ENCODE results near the gene RGMB. TPM values are rescaled to one million over a fixed set of nuclear protein-coding genes. Genes with fewer than 3 reads are reported as not detected.

The RGMB gene
- total RNA-seq, result 100 to 1,000 TPM in 1 of 4 donors, 10 to 100 TPM in 3; 39.0 to 125 (median 50.3) TPM

- H3K9me3 ChIP-seq, result no peaks in the 10 kb centered on the region
- peak within 1 kb of the TSS; percentile 71 to 84 (median 80) for H3K4me3 ChIP-seq
- no peaks in the 10 kb centered on the region for H3K36me3 ChIP-seq
- H3K27me3 ChIP-seq, result peaks cover 3% of the 10 kb centered on the region
- DNase-seq, result peak; percentile 98
- in situ Hi-C loops (cut with MboI; ENCODE audit: low pct_ligation_motif_present in 1 of 4, low pct_unique_long_range_greater_than_20kb in 1 of 4, low sequenced_read_pairs in 3 of 4), result loop anchor here in 2 of 4 donors (25.0 kb wide), 2 partner anchors 1236 to 1586 kb away; partner anchors contain the start of gene RIOK2 (in 1 of the 2)
- intact Hi-C loops (cut with DNase I; ENCODE audit: low total_unique reads), result no loop called here
- peak within 1 kb of the TSS; percentile 91 to 99 (median 98) for H3K27ac ChIP-seq
- TF ChIP-seq POLR2AphosphoS5 (IDR thresholded peaks at IDR 0.05), result peak; percentile 73 to 85 (median 75)
- TF ChIP-seq EP300 (IDR thresholded peaks at IDR 0.05; ENCODE audit: low read depth), result no peak
- peak; percentile 84 for TF ChIP-seq POLR2A (IDR thresholded peaks at IDR 0.05)
- no peak for TF ChIP-seq CTCF (IDR thresholded peaks at IDR 0.05)
- 1% methylated on average over 43 of the region's 84 CpGs; no CpG with 5 or more reads in 1 of the 2 donors for WGBS, 2 donors (ENCODE audit: low coverage in 1 of 2)
- H3K4me1 ChIP-seq, result peaks cover 0 to 64% (median 33%) of the 10 kb centered on the region in 4 donors
Measured at GRCh38 chr5:98773464-98774191, at the start of gene RGMB. Gene RGMB (plus strand): TSS chr5:98773663. CDS start chr5:98774071, 408 bp downstream.

GRCh38 chr5:98726258-98726657, 47.2 kb upstream of the RGMB start:
- H3K9me3 ChIP-seq, result no peaks in the 10 kb centered on the region
- H3K36me3 ChIP-seq, result no peaks in the 10 kb centered on the region
- no peaks in the 10 kb centered on the region for H3K27me3 ChIP-seq
- DNase-seq, result no peak
- no peak overlapping the region for H3K4me3 ChIP-seq
- TF ChIP-seq EP300 (IDR thresholded peaks at IDR 0.05; ENCODE audit: low read depth), result no peak
- no peak for TF ChIP-seq POLR2A (IDR thresholded peaks at IDR 0.05)
- no peak for TF ChIP-seq CTCF (IDR thresholded peaks at IDR 0.05)
- no peak for TF ChIP-seq POLR2AphosphoS5 (IDR thresholded peaks at IDR 0.05)
- 39 to 45% methylated on average over 2 of the region's 2 CpGs for WGBS, 2 donors (ENCODE audit: low coverage in 1 of 2)
- no peak overlapping the region for H3K27ac ChIP-seq
- no peaks in the 10 kb centered on the region for H3K4me1 ChIP-seq
- intact Hi-C loops (cut with DNase I; ENCODE audit: low total_unique reads) (no loop called here), in situ Hi-C loops (cut with MboI; ENCODE audit: low pct_ligation_motif_present in 1 of 4, low pct_unique_long_range_greater_than_20kb in 1 of 4, low sequenced_read_pairs in 3 of 4) (no loop called here)

- H3K27me3 ChIP-seq, result no peaks in the 10 kb centered on the region
- DNase-seq, result no peak
- H3K4me3 ChIP-seq, result no peak overlapping the region
- no peaks in the 10 kb centered on the region for H3K9me3 ChIP-seq
- H3K36me3 ChIP-seq, result no peaks in the 10 kb centered on the region
- WGBS, 2 donors (ENCODE audit: low coverage in 1 of 2), result 87 to 90% methylated on average over 4 to 5 of the region's 5 CpGs
- TF ChIP-seq CTCF (IDR thresholded peaks at IDR 0.05) (no peak), POLR2AphosphoS5 (IDR thresholded peaks at IDR 0.05) (no peak)
- in situ Hi-C loops (cut with MboI; ENCODE audit: low pct_ligation_motif_present in 1 of 4, low pct_unique_long_range_greater_than_20kb in 1 of 4, low sequenced_read_pairs in 3 of 4) (no loop called here), intact Hi-C loops (cut with DNase I; ENCODE audit: low total_unique reads) (no loop called here)
- H3K27ac ChIP-seq, result no peak overlapping the region
- no peaks in the 10 kb centered on the region for H3K4me1 ChIP-seq
Measured at GRCh38 chr5:98727686-98728085, 45.8 kb upstream of the RGMB start.

GRCh38 chr5:98734646-98735045, 38.8 kb upstream of the RGMB start:
- no peak for DNase-seq
- H3K36me3 ChIP-seq, result no peaks in the 10 kb centered on the region

More at GRCh38 chr5:98734646-98735045, 38.8 kb upstream of the RGMB start:
- intact Hi-C loops (cut with DNase I; ENCODE audit: low total_unique reads) (no loop called here), in situ Hi-C loops (cut with MboI; ENCODE audit: low pct_ligation_motif_present in 1 of 4, low pct_unique_long_range_greater_than_20kb in 1 of 4, low sequenced_read_pairs in 3 of 4) (no loop called here)
- no peak overlapping the region for H3K4me3 ChIP-seq
- no peaks in the 10 kb centered on the region for H3K27me3 ChIP-seq
- no peak for TF ChIP-seq EP300 (IDR thresholded peaks at IDR 0.05; ENCODE audit: low read depth)
- TF ChIP-seq CTCF (IDR thresholded peaks at IDR 0.05), result no peak
- no peak for TF ChIP-seq POLR2AphosphoS5 (IDR thresholded peaks at IDR 0.05)
- TF ChIP-seq POLR2A (IDR thresholded peaks at IDR 0.05), result no peak
- no peaks in the 10 kb centered on the region for H3K4me1 ChIP-seq
- H3K9me3 ChIP-seq, result no peaks in the 10 kb centered on the region
- no peak overlapping the region for H3K27ac ChIP-seq
